ENCODE data around the gene RAB37.

GRCh38 chr17:74732042-74732867 lies 4.8 kb upstream of the RAB37 start:
- TF ChIP-seq RAD21 (IDR thresholded peaks at IDR 0.05; ENCODE audit: low read length) (no peak), CTCF (IDR thresholded peaks at IDR 0.05) (no peak), POLR2AphosphoS5 (IDR thresholded peaks at IDR 0.05; ENCODE audit: low read depth, low read length) (no peak), MAX (IDR thresholded peaks at IDR 0.05; ENCODE audit: low read depth) (no peak), TAF1 (IDR thresholded peaks at IDR 0.05; ENCODE audit: borderline replicate concordance, low read depth, low read length) (no peak), SMC3 (IDR thresholded peaks at IDR 0.05; ENCODE audit: low read depth, low read length) (no peak), RXRA (IDR thresholded peaks at IDR 0.05; ENCODE audit: borderline replicate concordance, low read depth) (no peak), ELF1 (IDR thresholded peaks at IDR 0.05) (no peak), FOXJ3 (CRISPR knock-in tag; IDR thresholded peaks at IDR 0.05) (no peak), EZH2phosphoT487 (IDR thresholded peaks at IDR 0.05; ENCODE audit: borderline replicate concordance, low read depth) (no peak)

All from SK-N-SH (cell line).